HEK293 (cell line): ENCODE measurements around the gene FRMD8.
A peak's percentile ranks its signal among the peaks of the same experiment; 100 is the strongest.

Experiments
- CTCF ChIA-PET: fragments of 350-600 bp; formaldehyde crosslinking; extraction: SDS; loops from one replicate; lab custom pipeline; 2021; ENCODE audit warnings: antibody characterized with exemption; lab: Yijun Ruan, JAX
- POLR2A ChIA-PET: fragments of 300-600 bp; formaldehyde crosslinking; extraction: SDS; loops from one replicate; lab custom pipeline; 2020; ENCODE audit warnings: antibody characterized with exemption, inconsistent platforms; lab: Yijun Ruan, JAX
- H3K27ac ChIP-seq: fragments of 200-500 bp; sonication (Bioruptor generic); 2 replicates; pipeline ENCODE4 v1.5.1; 2014; ENCODE audit warnings: low read depth, low read length, control low read depth, inconsistent platforms; ENCODE audit errors: extremely low read depth
- H3K36me3 ChIP-seq, 2 experiments: fragments of 200-500 bp in 1 of 2; sonication (Bioruptor generic) in 1 of 2; 1 replicate in 1 of 2; 2 replicates in 1 of 2; pipeline ENCODE4 v1.5.1; 2014 to 2017; ENCODE audit warnings: inconsistent platforms in 2 of 2, low read length in 2 of 2; ENCODE audit not compliant: control insufficient read depth in 2 of 2, insufficient read depth in 1 of 2
- H3K4me1 ChIP-seq: fragments of 200-500 bp; sonication (Bioruptor generic); 2 replicates; pipeline ENCODE4 v1.5.1; 2014; ENCODE audit warnings: mild to moderate bottlenecking, low read length, inconsistent platforms; ENCODE audit not compliant: control insufficient read depth, insufficient read depth
- H3K4me3 ChIP-seq: 2 replicates; pipeline ENCODE4 v1.5.1; 2011; ENCODE audit warnings: low read depth, mild to moderate bottlenecking, control low read depth, low read length, moderate library complexity
- H3K9me3 ChIP-seq: fragments of 200-500 bp; sonication (Bioruptor generic); 2 replicates; pipeline ENCODE4 v1.5.1; 2014; ENCODE audit warnings: low read depth, low read length, inconsistent platforms; ENCODE audit not compliant: control insufficient read depth, insufficient read depth
- KLF1 ChIP-seq: fragments of 450-650 bp; formaldehyde crosslinking; IDR thresholded peaks from 2 replicates; pipeline ENCODE4 v1.5.1; 2016; ENCODE audit warnings: missing biosample characterization, missing genetic modification characterization
- OSR2 ChIP-seq: fragments of 450-650 bp; formaldehyde crosslinking; IDR thresholded peaks from 2 replicates; pipeline ENCODE4 v1.5.1; 2016; ENCODE audit warnings: missing biosample characterization, missing genetic modification characterization
- SCRT2 ChIP-seq: fragments of 450-650 bp; formaldehyde crosslinking; IDR thresholded peaks from 2 replicates; pipeline ENCODE4 v1.5.1; 2016; ENCODE audit warnings: missing biosample characterization, missing genetic modification characterization
- SP2 ChIP-seq: fragments of 450-650 bp; formaldehyde crosslinking; IDR thresholded peaks from 2 replicates; pipeline ENCODE4 v1.5.1; 2016; ENCODE audit warnings: missing biosample characterization, missing genetic modification characterization
- ZBTB20 ChIP-seq: fragments of 450-650 bp; formaldehyde crosslinking; IDR thresholded peaks from 2 replicates; pipeline ENCODE4 v1.5.1; 2016; ENCODE audit warnings: missing biosample characterization, missing genetic modification characterization
- ZBTB48 ChIP-seq: fragments of 450-650 bp; formaldehyde crosslinking; IDR thresholded peaks from 2 replicates; pipeline ENCODE4 v1.5.1; 2016; ENCODE audit warnings: missing biosample characterization, missing genetic modification characterization
- ZEB2 ChIP-seq: fragments of 450-650 bp; formaldehyde crosslinking; IDR thresholded peaks from 2 replicates; pipeline ENCODE4 v1.5.1; 2016; ENCODE audit warnings: missing biosample characterization, missing genetic modification characterization
- ZFHX2 ChIP-seq: fragments of 450-650 bp; formaldehyde crosslinking; conservative IDR thresholded peaks from 2 replicates; pipeline ENCODE4 v1.5.1; 2016; ENCODE audit warnings: missing biosample characterization, missing genetic modification characterization
- ZNF169 ChIP-seq: fragments of 450-650 bp; formaldehyde crosslinking; IDR thresholded peaks from 2 replicates; pipeline ENCODE4 v1.5.1; 2016; ENCODE audit warnings: missing biosample characterization, missing genetic modification characterization
- ZNF175 ChIP-seq: fragments of 450-650 bp; formaldehyde crosslinking; IDR thresholded peaks from 2 replicates; pipeline ENCODE4 v1.5.1; 2016; ENCODE audit warnings: missing biosample characterization, missing genetic modification characterization
- ZNF335 ChIP-seq: fragments of 450-650 bp; formaldehyde crosslinking; conservative IDR thresholded peaks from 2 replicates; pipeline ENCODE4 v1.5.1; 2016; ENCODE audit warnings: missing biosample characterization, missing genetic modification characterization
- TF ChIP-seq, protein P1 (sequence below): fragments of 450-650 bp; formaldehyde crosslinking; IDR thresholded peaks from 2 replicates; pipeline ENCODE4 v1.5.1; 2016; ENCODE audit warnings: missing biosample characterization, missing genetic modification characterization
- TF ChIP-seq, protein P2 (sequence below): fragments of 450-650 bp; formaldehyde crosslinking; IDR thresholded peaks from 2 replicates; pipeline ENCODE4 v1.5.1; 2017; ENCODE audit warnings: missing biosample characterization, missing genetic modification characterization
- TF ChIP-seq, protein P3 (sequence below): fragments of 450-650 bp; formaldehyde crosslinking; IDR thresholded peaks from 2 replicates; pipeline ENCODE4 v1.5.1; 2016; ENCODE audit warnings: missing biosample characterization, missing genetic modification characterization
- TF ChIP-seq, protein P4 (sequence below): fragments of 450-650 bp; formaldehyde crosslinking; IDR thresholded peaks from 2 replicates; pipeline ENCODE4 v1.5.1; 2016; ENCODE audit warnings: missing biosample characterization, missing genetic modification characterization
- TF ChIP-seq, protein P5 (sequence below): fragments of 450-650 bp; formaldehyde crosslinking; IDR thresholded peaks from 2 replicates; pipeline ENCODE4 v1.5.1; 2017; ENCODE audit warnings: missing biosample characterization, missing genetic modification characterization
- TF ChIP-seq, protein P6 (sequence below): fragments of 450-650 bp; formaldehyde crosslinking; IDR thresholded peaks from 2 replicates; pipeline ENCODE4 v1.5.1; 2016; ENCODE audit warnings: missing biosample characterization, missing genetic modification characterization
- TF ChIP-seq, protein P7 (sequence below): fragments of 450-650 bp; formaldehyde crosslinking; IDR thresholded peaks from 2 replicates; pipeline ENCODE4 v1.5.1; 2017; ENCODE audit warnings: missing biosample characterization, mild to moderate bottlenecking, missing genetic modification characterization, moderate library complexity
- TF ChIP-seq, protein P8 (sequence below): fragments of 450-650 bp; formaldehyde crosslinking; IDR thresholded peaks from 2 replicates; pipeline ENCODE4 v1.5.1; 2016; ENCODE audit warnings: missing biosample characterization, missing genetic modification characterization

The FRMD8 gene

DNA sequence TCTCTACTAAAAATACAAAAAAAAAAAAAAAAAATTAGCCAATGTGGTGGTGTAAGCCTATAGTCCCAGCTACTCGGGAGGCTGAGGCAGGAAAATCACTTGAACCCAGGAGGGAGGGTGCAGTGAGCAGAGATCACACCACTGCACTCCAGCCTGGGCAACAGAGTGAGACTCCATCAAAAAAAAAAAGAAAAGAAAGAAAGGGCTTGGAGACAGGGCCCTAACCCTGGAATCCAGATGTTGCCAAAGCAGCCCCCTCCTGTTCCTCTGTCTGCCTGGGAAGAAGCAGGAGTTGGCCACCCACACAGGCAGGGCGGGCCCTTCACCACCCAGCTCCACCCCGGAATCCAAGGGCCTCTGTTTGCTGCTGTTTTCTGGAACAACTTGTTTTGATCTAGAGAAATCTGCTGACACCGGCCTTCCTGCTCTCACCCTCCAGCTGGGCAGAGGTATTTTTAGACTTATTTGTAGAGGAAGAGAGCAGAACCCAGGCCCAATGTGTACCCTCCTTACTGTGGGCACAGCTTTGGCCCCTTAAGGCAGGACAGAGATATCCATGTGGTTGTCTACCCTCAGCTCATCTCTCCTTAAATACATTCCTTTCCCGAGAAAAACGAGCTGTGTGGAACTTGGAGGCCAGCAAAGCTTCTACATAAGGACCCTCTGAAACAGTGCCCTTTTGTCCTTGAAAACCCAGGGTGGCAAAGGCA is 33.5 kb downstream of the FRMD8 start (continued):
- TF ChIP-seq, protein P1, sequence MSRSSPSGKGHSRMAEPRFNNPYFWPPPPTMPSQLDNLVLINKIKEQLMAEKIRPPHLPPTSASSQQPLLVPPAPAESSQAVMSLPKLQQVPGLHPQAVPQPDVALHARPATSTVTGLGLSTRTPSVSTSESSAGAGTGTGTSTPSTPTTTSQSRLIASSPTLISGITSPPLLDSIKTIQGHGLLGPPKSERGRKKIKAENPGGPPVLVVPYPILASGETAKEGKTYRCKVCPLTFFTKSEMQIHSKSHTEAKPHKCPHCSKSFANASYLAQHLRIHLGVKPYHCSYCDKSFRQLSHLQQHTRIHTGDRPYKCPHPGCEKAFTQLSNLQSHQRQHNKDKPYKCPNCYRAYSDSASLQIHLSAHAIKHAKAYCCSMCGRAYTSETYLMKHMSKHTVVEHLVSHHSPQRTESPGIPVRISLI (tag by site-specific recombination): peak; percentile 70; the same call in 1 of the 2 replicates
- TF ChIP-seq ZFHX2 (tag by site-specific recombination) (peak; percentile 74), ZBTB48 (tag by site-specific recombination) (0 out of 2 replicates have a peak, but pooled peaks have one; percentile 29), KLF1 (tag by site-specific recombination) (peak; percentile 67; the same call in 1 of the 2 replicates), ZNF169 (tag by site-specific recombination) (no peak), OSR2 (tag by site-specific recombination) (peak; percentile 49; the same call in 1 of the 2 replicates), ZNF175 (tag by site-specific recombination) (no peak), ZBTB20 (tag by site-specific recombination) (peak; percentile 86), ZNF335 (tag by site-specific recombination) (peak; percentile 13), SCRT2 (no peak), ZEB2 (0 out of 2 replicates have a peak, but pooled peaks have one; percentile 26), SP2 (tag by site-specific recombination) (peak; percentile 55)
- TF ChIP-seq, protein P2, sequence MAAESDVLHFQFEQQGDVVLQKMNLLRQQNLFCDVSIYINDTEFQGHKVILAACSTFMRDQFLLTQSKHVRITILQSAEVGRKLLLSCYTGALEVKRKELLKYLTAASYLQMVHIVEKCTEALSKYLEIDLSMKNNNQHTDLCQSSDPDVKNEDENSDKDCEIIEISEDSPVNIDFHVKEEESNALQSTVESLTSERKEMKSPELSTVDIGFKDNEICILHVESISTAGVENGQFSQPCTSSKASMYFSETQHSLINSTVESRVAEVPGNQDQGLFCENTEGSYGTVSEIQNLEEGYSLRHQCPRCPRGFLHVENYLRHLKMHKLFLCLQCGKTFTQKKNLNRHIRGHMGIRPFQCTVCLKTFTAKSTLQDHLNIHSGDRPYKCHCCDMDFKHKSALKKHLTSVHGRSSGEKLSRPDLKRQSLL: 0 out of 2 replicates have a peak, but pooled peaks have one; percentile 25
- TF ChIP-seq, protein P3, sequence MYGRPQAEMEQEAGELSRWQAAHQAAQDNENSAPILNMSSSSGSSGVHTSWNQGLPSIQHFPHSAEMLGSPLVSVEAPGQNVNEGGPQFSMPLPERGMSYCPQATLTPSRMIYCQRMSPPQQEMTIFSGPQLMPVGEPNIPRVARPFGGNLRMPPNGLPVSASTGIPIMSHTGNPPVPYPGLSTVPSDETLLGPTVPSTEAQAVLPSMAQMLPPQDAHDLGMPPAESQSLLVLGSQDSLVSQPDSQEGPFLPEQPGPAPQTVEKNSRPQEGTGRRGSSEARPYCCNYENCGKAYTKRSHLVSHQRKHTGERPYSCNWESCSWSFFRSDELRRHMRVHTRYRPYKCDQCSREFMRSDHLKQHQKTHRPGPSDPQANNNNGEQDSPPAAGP: 0 out of 2 replicates have a peak, but pooled peaks have one; percentile 26
- TF ChIP-seq, protein P4, sequence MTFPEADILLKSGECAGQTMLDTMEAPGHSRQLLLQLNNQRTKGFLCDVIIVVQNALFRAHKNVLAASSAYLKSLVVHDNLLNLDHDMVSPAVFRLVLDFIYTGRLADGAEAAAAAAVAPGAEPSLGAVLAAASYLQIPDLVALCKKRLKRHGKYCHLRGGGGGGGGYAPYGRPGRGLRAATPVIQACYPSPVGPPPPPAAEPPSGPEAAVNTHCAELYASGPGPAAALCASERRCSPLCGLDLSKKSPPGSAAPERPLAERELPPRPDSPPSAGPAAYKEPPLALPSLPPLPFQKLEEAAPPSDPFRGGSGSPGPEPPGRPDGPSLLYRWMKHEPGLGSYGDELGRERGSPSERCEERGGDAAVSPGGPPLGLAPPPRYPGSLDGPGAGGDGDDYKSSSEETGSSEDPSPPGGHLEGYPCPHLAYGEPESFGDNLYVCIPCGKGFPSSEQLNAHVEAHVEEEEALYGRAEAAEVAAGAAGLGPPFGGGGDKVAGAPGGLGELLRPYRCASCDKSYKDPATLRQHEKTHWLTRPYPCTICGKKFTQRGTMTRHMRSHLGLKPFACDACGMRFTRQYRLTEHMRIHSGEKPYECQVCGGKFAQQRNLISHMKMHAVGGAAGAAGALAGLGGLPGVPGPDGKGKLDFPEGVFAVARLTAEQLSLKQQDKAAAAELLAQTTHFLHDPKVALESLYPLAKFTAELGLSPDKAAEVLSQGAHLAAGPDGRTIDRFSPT (tag by site-specific recombination): 0 out of 2 replicates have a peak, but pooled peaks have one; percentile 21
- TF ChIP-seq, protein P5, sequence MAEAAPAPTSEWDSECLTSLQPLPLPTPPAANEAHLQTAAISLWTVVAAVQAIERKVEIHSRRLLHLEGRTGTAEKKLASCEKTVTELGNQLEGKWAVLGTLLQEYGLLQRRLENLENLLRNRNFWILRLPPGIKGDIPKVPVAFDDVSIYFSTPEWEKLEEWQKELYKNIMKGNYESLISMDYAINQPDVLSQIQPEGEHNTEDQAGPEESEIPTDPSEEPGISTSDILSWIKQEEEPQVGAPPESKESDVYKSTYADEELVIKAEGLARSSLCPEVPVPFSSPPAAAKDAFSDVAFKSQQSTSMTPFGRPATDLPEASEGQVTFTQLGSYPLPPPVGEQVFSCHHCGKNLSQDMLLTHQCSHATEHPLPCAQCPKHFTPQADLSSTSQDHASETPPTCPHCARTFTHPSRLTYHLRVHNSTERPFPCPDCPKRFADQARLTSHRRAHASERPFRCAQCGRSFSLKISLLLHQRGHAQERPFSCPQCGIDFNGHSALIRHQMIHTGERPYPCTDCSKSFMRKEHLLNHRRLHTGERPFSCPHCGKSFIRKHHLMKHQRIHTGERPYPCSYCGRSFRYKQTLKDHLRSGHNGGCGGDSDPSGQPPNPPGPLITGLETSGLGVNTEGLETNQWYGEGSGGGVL (tag by site-specific recombination): 0 out of 2 replicates have a peak, but pooled peaks have one; percentile 20

DNA sequence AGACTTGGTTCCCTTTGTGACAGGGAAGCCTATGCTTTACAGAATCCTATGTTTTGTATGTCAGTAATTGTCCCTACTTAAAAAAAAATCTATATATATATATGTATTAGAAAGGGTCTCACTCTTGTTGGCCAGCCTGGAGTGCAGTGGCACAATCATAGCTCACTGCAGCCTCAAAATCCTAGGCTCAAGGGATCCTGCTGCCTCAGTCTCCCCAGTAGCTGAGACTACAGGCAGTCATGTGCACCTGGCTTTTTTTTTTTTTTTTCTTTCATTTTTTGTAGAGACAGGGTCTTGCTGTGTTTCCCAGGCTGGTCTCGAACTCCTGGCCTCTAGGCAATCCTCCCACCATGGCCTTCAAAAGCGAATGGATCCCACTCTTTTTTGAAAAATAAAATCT is 34.1 kb downstream of the FRMD8 start:
- Histone ChIP-seq H3K4me1 (peaks cover 6% of the 10 kb centered on the region), H3K4me3 (no peak overlapping the region; the same call in 1 of the 2 replicates), H3K9me3 (no peaks in the 10 kb centered on the region), H3K36me3 (peaks cover 0 to 28% of the 10 kb centered on the region in 2 experiments; a peak in 1 of 3 replicates), H3K27ac (peak overlapping the region; percentile 98)
- POLR2A ChIA-PET: interaction anchor here (0.9 to 16.9 kb wide), 8 partner anchors 9 to 79 kb away, joined by 3 to 1129 read pairs (median 26); partner anchors contain the start of genes MALAT1 and SLC25A45
- TF ChIP-seq, protein P6, sequence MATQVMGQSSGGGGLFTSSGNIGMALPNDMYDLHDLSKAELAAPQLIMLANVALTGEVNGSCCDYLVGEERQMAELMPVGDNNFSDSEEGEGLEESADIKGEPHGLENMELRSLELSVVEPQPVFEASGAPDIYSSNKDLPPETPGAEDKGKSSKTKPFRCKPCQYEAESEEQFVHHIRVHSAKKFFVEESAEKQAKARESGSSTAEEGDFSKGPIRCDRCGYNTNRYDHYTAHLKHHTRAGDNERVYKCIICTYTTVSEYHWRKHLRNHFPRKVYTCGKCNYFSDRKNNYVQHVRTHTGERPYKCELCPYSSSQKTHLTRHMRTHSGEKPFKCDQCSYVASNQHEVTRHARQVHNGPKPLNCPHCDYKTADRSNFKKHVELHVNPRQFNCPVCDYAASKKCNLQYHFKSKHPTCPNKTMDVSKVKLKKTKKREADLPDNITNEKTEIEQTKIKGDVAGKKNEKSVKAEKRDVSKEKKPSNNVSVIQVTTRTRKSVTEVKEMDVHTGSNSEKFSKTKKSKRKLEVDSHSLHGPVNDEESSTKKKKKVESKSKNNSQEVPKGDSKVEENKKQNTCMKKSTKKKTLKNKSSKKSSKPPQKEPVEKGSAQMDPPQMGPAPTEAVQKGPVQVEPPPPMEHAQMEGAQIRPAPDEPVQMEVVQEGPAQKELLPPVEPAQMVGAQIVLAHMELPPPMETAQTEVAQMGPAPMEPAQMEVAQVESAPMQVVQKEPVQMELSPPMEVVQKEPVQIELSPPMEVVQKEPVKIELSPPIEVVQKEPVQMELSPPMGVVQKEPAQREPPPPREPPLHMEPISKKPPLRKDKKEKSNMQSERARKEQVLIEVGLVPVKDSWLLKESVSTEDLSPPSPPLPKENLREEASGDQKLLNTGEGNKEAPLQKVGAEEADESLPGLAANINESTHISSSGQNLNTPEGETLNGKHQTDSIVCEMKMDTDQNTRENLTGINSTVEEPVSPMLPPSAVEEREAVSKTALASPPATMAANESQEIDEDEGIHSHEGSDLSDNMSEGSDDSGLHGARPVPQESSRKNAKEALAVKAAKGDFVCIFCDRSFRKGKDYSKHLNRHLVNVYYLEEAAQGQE: no peak
- TF ChIP-seq, protein P7, sequence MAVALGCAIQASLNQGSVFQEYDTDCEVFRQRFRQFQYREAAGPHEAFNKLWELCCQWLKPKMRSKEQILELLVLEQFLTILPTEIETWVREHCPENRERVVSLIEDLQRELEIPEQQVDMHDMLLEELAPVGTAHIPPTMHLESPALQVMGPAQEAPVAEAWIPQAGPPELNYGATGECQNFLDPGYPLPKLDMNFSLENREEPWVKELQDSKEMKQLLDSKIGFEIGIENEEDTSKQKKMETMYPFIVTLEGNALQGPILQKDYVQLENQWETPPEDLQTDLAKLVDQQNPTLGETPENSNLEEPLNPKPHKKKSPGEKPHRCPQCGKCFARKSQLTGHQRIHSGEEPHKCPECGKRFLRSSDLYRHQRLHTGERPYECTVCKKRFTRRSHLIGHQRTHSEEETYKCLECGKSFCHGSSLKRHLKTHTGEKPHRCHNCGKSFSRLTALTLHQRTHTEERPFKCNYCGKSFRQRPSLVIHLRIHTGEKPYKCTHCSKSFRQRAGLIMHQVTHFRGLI (tag by site-specific recombination): no peak
- TF ChIP-seq, protein P8, sequence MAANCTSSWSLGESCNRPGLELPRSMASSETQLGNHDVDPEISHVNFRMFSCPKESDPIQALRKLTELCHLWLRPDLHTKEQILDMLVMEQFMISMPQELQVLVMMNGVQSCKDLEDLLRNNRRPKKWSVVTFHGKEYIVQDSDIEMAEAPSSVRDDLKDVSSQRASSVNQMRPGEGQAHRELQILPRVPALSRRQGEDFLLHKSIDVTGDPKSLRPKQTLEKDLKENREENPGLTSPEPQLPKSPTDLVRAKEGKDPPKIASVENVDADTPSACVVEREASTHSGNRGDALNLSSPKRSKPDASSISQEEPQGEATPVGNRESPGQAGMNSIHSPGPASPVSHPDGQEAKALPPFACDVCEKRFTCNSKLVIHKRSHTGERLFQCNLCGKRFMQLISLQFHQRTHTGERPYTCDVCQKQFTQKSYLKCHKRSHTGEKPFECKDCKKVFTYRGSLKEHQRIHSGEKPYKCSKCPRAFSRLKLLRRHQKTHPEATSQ (tag by site-specific recombination): no peak
- CTCF ChIA-PET: interaction anchor here (0.5 to 1.2 kb wide), 3 partner anchors 12 to 53 kb away, joined by 3 to 4 read pairs (median 3); no protein-coding TSS in a partner anchor
